Neuronal stem cell (in vitro differentiated cells): ENCODE results near the gene CSGALNACT2.

Source experiments
- DNase-seq: peaks from one replicate; pipeline ENCODE4 v3.0.0-alpha.2; 2013; ENCODE audit warnings: low spot score
- H2AFZ ChIP-seq: one replicate; pipeline ENCODE4 v1.6.1; 2013; ENCODE audit warnings: mild to moderate bottlenecking, low read length, inconsistent platforms
- H2AK5ac ChIP-seq: 2 replicates; pipeline ENCODE4 v1.6.1; 2013; ENCODE audit warnings: low read depth, mild to moderate bottlenecking, inconsistent platforms, low read length, moderate library complexity, mixed read lengths
- H2BK120ac ChIP-seq: 2 replicates; pipeline ENCODE4 v1.6.1; 2013; ENCODE audit warnings: low read depth, mild to moderate bottlenecking, inconsistent platforms, low read length, moderate library complexity, mixed read lengths
- H2BK12ac ChIP-seq: one replicate; pipeline ENCODE4 v1.6.1; 2013; ENCODE audit warnings: low read length, inconsistent platforms
- H2BK15ac ChIP-seq: 2 replicates; pipeline ENCODE4 v1.6.1; 2013; ENCODE audit warnings: mild to moderate bottlenecking, low read length, inconsistent platforms, mixed read lengths
- H2BK5ac ChIP-seq: one replicate; pipeline ENCODE4 v1.6.1; 2013; ENCODE audit warnings: inconsistent platforms, mild to moderate bottlenecking, low read length, moderate library complexity
- H3K14ac ChIP-seq: one replicate; pipeline ENCODE4 v1.6.1; 2013; ENCODE audit warnings: low read length, inconsistent platforms
- H3K18ac ChIP-seq: 2 replicates; pipeline ENCODE4 v1.6.1; 2013; ENCODE audit warnings: low read length, inconsistent platforms
- H3K23ac ChIP-seq: 2 replicates; pipeline ENCODE4 v1.6.1; 2013; ENCODE audit warnings: low read depth, mild to moderate bottlenecking, mixed read lengths, low read length, inconsistent platforms; ENCODE audit not compliant: poor library complexity
- H3K27ac ChIP-seq: replicated peaks from 3 replicates; pipeline ENCODE4 v1.5.1; 2013; ENCODE audit warnings: low read length, inconsistent platforms
- H3K27me3 ChIP-seq, 3 experiments: 2 replicates each; pipeline ENCODE4 v1.6.1; 2013; ENCODE audit warnings: low read length in 3 of 3, mild to moderate bottlenecking in 2 of 3, inconsistent platforms in 1 of 3, low read depth in 1 of 3, mixed read lengths in 1 of 3, moderate library complexity in 1 of 3; ENCODE audit not compliant: control insufficient read depth in 3 of 3, insufficient read depth in 3 of 3
- H3K36me3 ChIP-seq, 2 donors: replicated peaks in 1 of 2; 2 replicates each; pipeline ENCODE4 v1.6.1; 2013; ENCODE audit warnings: low read length in 2 of 2; ENCODE audit not compliant: control insufficient read depth in 2 of 2, insufficient read depth in 2 of 2
- H3K4ac ChIP-seq: 2 replicates; pipeline ENCODE4 v1.6.1; 2013; ENCODE audit warnings: inconsistent platforms, mild to moderate bottlenecking, low read length, moderate library complexity
- H3K4me1 ChIP-seq, 2 donors: 1 replicate in 1 of 2; 2 replicates in 1 of 2; pipeline ENCODE4 v1.6.1; 2013; ENCODE audit warnings: low read length in 2 of 2, low read depth in 1 of 2; ENCODE audit not compliant: control insufficient read depth in 2 of 2, insufficient read depth in 1 of 2
- H3K4me2 ChIP-seq: one replicate; pipeline ENCODE4 v1.6.1; 2013; ENCODE audit warnings: mild to moderate bottlenecking, low read length, inconsistent platforms; ENCODE audit not compliant: insufficient read depth, poor library complexity, severe bottlenecking
- H3K4me3 ChIP-seq, 2 donors: 2 replicates each; pipeline ENCODE4 v1.5.1; 2013; ENCODE audit warnings: low read length in 2 of 2, mild to moderate bottlenecking in 2 of 2, inconsistent platforms in 1 of 2, moderate library complexity in 1 of 2
- H3K79me1 ChIP-seq: one replicate; pipeline ENCODE4 v1.6.1; 2013; ENCODE audit warnings: low read depth, mild to moderate bottlenecking, inconsistent platforms, low read length, moderate library complexity
- H3K9ac ChIP-seq: one replicate; pipeline ENCODE4 v1.6.1; 2013; ENCODE audit warnings: mild to moderate bottlenecking, low read depth, low read length, inconsistent platforms; ENCODE audit not compliant: poor library complexity
- H3K9me3 ChIP-seq, 2 donors: replicated peaks in 1 of 2; 2 replicates each; pipeline versions ENCODE3 to v1.6.1; 2013; ENCODE audit warnings: low read length in 2 of 2, mild to moderate bottlenecking in 2 of 2, inconsistent platforms in 1 of 2, low read depth in 1 of 2, mixed read lengths in 1 of 2, moderate library complexity in 1 of 2; ENCODE audit not compliant: control insufficient read depth in 2 of 2, insufficient read depth in 1 of 2
- H4K8ac ChIP-seq: one replicate; pipeline ENCODE4 v1.6.1; 2013; ENCODE audit warnings: low read depth, mild to moderate bottlenecking, inconsistent platforms, low read length, moderate library complexity
- H4K91ac ChIP-seq: one replicate; pipeline ENCODE4 v1.6.1; 2013; ENCODE audit warnings: low read length, low read depth, mild to moderate bottlenecking, inconsistent platforms; ENCODE audit not compliant: poor library complexity
- whole genome bisulfite sequencing, 2 donors: extraction: QIAGEN DNeasy Blood & Tissue Kit; methylation state at CpG; one replicate each; pipeline ENCODE4 v1.1.7; 2013; ENCODE audit warnings: missing lambda C conversion rate in 2 of 2, mixed read lengths in 1 of 2; ENCODE audit not compliant: insufficient read length in 2 of 2, insufficient replicate concordance in 1 of 2; ENCODE audit errors: extremely low coverage in 2 of 2; 5-methylcytosine and 5-hydroxymethylcytosine counted together

Gene CSGALNACT2

DNA sequence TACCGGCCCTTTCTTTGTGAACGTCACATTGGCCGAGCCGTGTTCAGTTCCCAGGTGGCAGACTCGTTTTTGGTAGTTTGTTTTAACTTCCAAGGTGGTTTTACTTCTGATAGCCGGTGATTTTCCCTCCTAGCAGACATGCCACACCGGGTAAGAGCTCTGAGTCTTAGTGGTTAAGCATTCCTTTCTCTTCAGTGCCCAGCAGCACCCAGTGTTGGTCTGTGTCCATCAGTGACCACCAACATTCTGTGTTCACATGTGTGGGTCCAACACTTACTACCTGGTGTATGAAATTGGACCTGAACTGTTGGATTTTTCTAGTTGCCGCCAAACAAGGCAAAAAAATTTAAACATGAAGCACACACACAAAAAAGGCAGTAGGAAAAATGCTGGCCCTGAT, 9.9 kb upstream of the CSGALNACT2 start:
- Histone ChIP-seq H3K18ac (no peak overlapping the region), H4K8ac (no peak overlapping the region), H3K23ac (no peak overlapping the region), H4K91ac (no peak overlapping the region), H3K27me3 (peaks cover 0 to 21% (median 0%) of the 10 kb centered on the region in 3 experiments), H3K9me3 (no peaks in the 10 kb centered on the region), H2AFZ (no peak overlapping the region), H3K9ac (no peak overlapping the region), H3K4me3 (no peak overlapping the region), H3K79me1 (no peaks in the 10 kb centered on the region), H3K14ac (no peak overlapping the region), H3K4me2 (no peak overlapping the region), H2BK5ac (no peak overlapping the region), H3K4me1 (no peaks in the 10 kb centered on the region), H2BK120ac (no peak overlapping the region), H2BK12ac (no peak overlapping the region), H3K36me3 (no peaks in the 10 kb centered on the region), H3K27ac (no peak overlapping the region), H3K4ac (no peak overlapping the region), H2BK15ac (no peak overlapping the region), H2AK5ac (no peak overlapping the region)
- no CpG with 5 or more reads among the region's 8 CpGs for WGBS, 2 donors
- DNase-seq: no peak

DNA sequence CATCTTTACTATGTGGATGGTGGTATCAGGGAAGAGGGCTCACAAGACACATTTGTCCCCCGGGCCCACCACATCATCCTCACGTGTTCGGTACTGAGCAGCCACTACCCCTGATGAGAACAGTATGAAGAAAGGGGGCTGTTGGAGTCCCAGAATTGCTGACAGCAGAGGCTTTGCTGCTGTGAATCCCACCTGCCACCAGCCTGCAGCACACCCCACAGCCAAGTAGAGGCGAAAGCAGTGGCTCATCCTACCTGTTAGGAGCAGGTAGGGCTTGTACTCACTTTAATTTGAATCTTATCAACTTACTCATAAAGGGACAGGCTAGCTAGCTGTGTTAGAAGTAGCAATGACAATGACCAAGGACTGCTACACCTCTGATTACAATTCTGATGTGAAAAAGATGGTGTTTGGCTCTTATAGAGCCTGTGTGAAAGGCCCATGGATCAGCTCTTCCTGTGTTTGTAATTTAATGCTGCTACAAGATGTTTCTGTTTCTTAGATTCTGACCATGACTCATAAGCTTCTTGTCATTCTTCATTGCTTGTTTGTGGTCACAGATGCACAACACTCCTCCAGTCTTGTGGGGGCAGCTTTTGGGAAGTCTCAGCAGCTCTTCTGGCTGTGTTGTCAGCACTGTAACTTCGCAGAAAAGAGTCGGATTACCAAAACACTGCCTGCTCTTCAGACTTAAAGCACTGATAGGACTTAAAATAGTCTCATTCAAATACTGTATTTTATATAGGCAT, 9.1 kb upstream of the CSGALNACT2 start:
- H3K18ac ChIP-seq: no peak overlapping the region
- DNase-seq: no peak
- no peaks in the 10 kb centered on the region for H3K4me1 ChIP-seq
- no peak overlapping the region for H2BK15ac ChIP-seq
- no peak overlapping the region for H2AK5ac ChIP-seq
- no peak overlapping the region for H3K14ac ChIP-seq
- no peaks in the 10 kb centered on the region for H3K36me3 ChIP-seq
- H3K4ac ChIP-seq: no peak overlapping the region
- H2BK120ac ChIP-seq: no peak overlapping the region
- H3K9ac ChIP-seq: no peak overlapping the region
- WGBS, 2 donors: no CpG with 5 or more reads among the region's 6 CpGs
- H3K23ac ChIP-seq: no peak overlapping the region
- H2AFZ ChIP-seq: peak overlapping the region; percentile 15
- no peak overlapping the region for H3K27ac ChIP-seq
- peaks cover 0 to 21% (median 0%) of the 10 kb centered on the region in 3 experiments for H3K27me3 ChIP-seq
- H3K79me1 ChIP-seq: no peaks in the 10 kb centered on the region
- H2BK5ac ChIP-seq: no peak overlapping the region
- no peak overlapping the region for H3K4me3 ChIP-seq
- no peak overlapping the region for H3K4me2 ChIP-seq
- no peaks in the 10 kb centered on the region for H3K9me3 ChIP-seq
- no peak overlapping the region for H4K8ac ChIP-seq
- no peak overlapping the region for H2BK12ac ChIP-seq
- no peak overlapping the region for H4K91ac ChIP-seq

DNA sequence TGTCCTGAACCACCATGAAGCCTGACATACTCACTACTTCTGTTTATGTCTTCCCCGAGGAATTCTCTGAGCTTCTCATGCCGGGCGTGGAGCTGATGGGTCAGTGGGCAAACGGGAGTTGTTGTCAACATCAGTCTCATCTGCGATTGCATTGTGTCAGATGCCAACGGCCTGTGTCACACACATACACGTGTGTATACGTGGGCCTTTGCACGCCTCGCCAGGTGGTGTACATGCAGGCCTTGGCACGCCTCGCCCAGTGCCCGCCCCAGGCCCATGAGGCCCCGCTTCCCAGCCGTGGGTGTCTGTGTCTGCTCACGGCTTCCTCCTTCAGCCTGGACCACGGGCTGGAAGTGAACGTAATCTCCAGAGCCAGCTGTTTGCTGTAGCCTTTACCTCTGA, 7.5 kb upstream of the CSGALNACT2 start:
- no peak overlapping the region for H2AFZ ChIP-seq
- no peaks in the 10 kb centered on the region for H3K36me3 ChIP-seq
- no peak overlapping the region for H3K4me2 ChIP-seq
- no peak for DNase-seq
- no peaks in the 10 kb centered on the region for H3K4me1 ChIP-seq
- no peaks in the 10 kb centered on the region for H3K9me3 ChIP-seq
- H2BK120ac ChIP-seq: no peak overlapping the region
- no peak overlapping the region for H3K4me3 ChIP-seq
- H3K4ac ChIP-seq: no peak overlapping the region
- peaks cover 0 to 18% (median 0%) of the 10 kb centered on the region in 3 experiments for H3K27me3 ChIP-seq
- H4K8ac ChIP-seq: no peak overlapping the region
- H4K91ac ChIP-seq: no peak overlapping the region
- H3K27ac ChIP-seq: no peak overlapping the region
- no peak overlapping the region for H3K23ac ChIP-seq
- no peak overlapping the region for H2AK5ac ChIP-seq
- H3K79me1 ChIP-seq: no peaks in the 10 kb centered on the region
- H2BK5ac ChIP-seq: no peak overlapping the region
- WGBS, 2 donors: no CpG with 5 or more reads among the region's 18 CpGs
- H3K14ac ChIP-seq: no peak overlapping the region
- H3K18ac ChIP-seq: no peak overlapping the region
- H3K9ac ChIP-seq: no peak overlapping the region
- no peak overlapping the region for H2BK15ac ChIP-seq
- no peak overlapping the region for H2BK12ac ChIP-seq

DNA sequence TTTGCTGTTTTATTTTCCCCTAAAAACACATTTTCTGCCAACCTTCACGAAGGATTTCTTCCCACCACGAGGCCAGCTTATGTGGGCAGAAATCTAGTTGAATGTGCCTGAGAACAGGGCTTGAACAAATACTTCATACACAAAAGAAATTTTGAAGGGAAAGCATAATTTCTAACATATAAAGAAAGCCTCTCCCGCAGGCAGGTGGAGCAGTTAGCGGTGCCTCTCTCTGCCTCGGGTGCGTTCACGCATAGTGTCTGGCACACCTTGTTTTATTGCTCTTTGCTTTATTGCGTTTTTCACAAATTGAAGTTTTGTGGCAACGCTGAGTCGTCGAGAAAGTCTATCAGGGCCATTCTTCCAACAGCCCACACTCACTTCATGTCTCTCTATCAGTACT, 7.0 kb upstream of the CSGALNACT2 start:
- Histone ChIP-seq H3K4me3 (no peak overlapping the region), H2BK12ac (no peak overlapping the region), H3K4me2 (no peak overlapping the region), H3K9me3 (no peaks in the 10 kb centered on the region), H3K79me1 (no peaks in the 10 kb centered on the region), H4K91ac (no peak overlapping the region), H2BK5ac (no peak overlapping the region), H4K8ac (no peak overlapping the region), H3K14ac (no peak overlapping the region), H3K27me3 (peaks cover 0 to 18% (median 0%) of the 10 kb centered on the region in 3 experiments), H2BK120ac (no peak overlapping the region), H2AK5ac (no peak overlapping the region), H2AFZ (no peak overlapping the region), H3K4ac (no peak overlapping the region), H3K23ac (no peak overlapping the region), H3K27ac (no peak overlapping the region), H2BK15ac (no peak overlapping the region), H3K9ac (no peak overlapping the region), H3K18ac (no peak overlapping the region), H3K36me3 (no peaks in the 10 kb centered on the region), H3K4me1 (no peaks in the 10 kb centered on the region)
- no CpG with 5 or more reads among the region's 11 CpGs for WGBS, 2 donors
- no peak for DNase-seq
